GM10266 (cell line): ENCODE measurements around the gene XPO6.

ENCODE experiments used
- DNase-seq: peaks from one replicate; pipeline ENCODE4 v3.0.0; 2012; ENCODE audit errors: extremely low spot score
- CTCF ChIP-seq: IDR thresholded peaks from 2 replicates; pipeline ENCODE4 v1.5.1; 2012; ENCODE audit warnings: mild to moderate bottlenecking, low read depth; ENCODE audit not compliant: control insufficient read depth, insufficient read depth; ENCODE audit errors: missing control alignments

Gene XPO6

GRCh38 chr16:28172336-28172735, 39.4 kb downstream of the XPO6 start:
- TF ChIP-seq CTCF, result no peak
- no peak for DNase-seq

- TF ChIP-seq CTCF, result no peak
- no peak for DNase-seq
Observed at GRCh38 chr16:28171816-28172215, 39.9 kb downstream of the XPO6 start.

- no peak for DNase-seq
- TF ChIP-seq CTCF, result no peak
Observed at GRCh38 chr16:28168991-28169554, 42.7 kb downstream of the XPO6 start.

GRCh38 chr16:28167730-28168129, 44.0 kb downstream of the XPO6 start:
- DNase-seq, result no peak
- no peak for TF ChIP-seq CTCF

GRCh38 chr16:28167221-28167620, 44.5 kb downstream of the XPO6 start:
- DNase-seq, result no peak
- no peak for TF ChIP-seq CTCF

GRCh38 chr16:28166394-28167208, 45.2 kb downstream of the XPO6 start:
- no peak for TF ChIP-seq CTCF
- DNase-seq, result no peak

- no peak for TF ChIP-seq CTCF
- DNase-seq, result no peak
Observed at GRCh38 chr16:28165598-28165997, 46.2 kb downstream of the XPO6 start.
